HG03103 (cell line): ENCODE measurements around the gene FNBP1.
A peak's percentile ranks its signal among the peaks of the same experiment; 100 is the strongest.
"Not testable (repeated sequence)": the region's sequence is repeated elsewhere in the genome, so short reads cannot be mapped to it uniquely, and the experiment has no call there.

Experiments used
- ATAC-seq: cut with Tn5 transposase; IDR thresholded peaks from one replicate; pipeline ENCODE4 v1.9.1; 2021; ENCODE audit warnings: low read depth; ENCODE audit not compliant: unreplicated experiment

Gene FNBP1

GRCh38 chr9:129900263-129901027, 142.5 kb downstream of the FNBP1 start:
- peak; percentile 65 for ATAC-seq

DNA sequence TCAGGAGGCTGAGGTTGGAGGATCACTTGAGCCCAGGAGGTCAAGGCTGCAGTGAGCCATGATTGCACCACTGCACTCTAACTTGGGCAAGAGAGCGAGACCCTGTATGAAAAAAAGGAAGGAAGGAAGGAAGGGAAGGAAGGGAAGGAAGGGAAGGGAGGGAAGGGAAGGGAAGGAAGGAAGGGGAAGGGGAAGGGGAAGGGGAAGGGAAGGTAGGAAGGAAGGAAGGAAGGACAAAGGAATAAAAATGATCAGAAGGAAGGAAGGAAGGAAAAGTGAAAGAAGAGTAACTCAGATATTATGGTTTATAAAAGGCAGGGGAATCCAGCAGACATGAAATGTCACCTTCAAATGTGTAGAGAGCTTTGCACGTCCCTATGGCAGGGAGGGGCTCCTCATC, 143.4 kb downstream of the FNBP1 start:
- no peak for ATAC-seq

DNA sequence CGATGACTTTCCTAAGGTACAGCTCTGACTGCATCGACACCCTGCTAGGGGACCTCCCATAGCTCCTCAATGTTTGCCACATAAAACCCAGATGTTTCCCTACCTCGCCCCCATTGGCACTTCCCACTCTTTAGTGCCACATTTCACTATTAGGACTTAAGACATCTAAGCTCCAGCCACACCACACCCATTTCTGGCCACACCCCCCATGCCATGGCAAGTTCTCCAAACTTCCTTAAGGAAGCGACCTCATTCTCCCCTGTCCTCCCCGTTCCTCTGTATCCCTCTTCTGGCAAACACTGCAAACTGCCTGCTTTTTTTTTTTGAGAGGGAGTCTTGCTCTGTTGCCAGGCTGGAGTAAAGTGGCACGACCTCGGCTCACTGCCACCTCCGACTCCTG, 144.8 kb downstream of the FNBP1 start:
- no peak for ATAC-seq

GRCh38 chr9:129897263-129897662, 145.7 kb downstream of the FNBP1 start:
- no peak for ATAC-seq

DNA sequence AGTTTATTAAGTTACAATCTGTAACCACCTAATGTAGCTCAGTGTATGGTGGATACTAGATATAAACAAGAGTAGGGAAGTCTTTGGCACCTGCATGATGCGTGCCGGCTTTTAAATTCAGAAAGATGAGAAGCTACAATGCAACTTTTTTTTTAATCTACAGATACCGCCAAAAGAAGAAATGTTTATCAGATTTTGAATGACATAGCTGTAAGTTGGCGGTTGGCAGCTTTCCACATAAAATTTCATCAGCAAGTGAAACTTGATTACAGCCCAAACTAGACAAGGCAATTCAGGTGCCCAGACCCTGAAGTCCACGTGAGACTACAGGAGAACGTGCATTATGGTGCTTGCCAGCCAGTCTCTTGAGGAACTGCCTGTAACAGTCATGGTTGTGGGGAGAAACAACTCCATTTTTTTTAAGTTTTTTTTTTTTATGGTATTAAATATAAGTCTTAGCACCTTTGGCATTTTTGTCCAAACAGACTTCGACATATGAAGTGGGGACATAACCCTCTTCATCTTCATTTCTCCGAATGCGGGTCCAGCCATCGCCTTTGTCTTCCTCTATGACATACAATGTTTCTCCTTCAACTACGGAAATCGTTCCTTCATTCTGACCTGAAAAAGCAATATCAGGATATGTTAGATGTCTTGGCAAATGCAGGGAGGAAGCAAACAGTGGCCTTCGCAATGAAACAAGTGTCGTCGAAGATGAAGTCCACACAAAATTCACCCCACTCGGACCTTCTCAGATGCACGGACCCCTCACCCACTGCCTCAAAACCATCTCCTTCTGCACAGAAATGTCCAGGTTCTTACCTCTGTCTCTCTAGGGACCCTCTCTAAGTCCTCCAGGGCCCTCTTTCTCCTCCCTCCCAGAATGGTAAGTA, 147.4 kb downstream of the FNBP1 start:
- ATAC-seq: no peak

- no peak for ATAC-seq
Observed at GRCh38 chr9:129894120-129894823, 148.7 kb downstream of the FNBP1 start.

DNA sequence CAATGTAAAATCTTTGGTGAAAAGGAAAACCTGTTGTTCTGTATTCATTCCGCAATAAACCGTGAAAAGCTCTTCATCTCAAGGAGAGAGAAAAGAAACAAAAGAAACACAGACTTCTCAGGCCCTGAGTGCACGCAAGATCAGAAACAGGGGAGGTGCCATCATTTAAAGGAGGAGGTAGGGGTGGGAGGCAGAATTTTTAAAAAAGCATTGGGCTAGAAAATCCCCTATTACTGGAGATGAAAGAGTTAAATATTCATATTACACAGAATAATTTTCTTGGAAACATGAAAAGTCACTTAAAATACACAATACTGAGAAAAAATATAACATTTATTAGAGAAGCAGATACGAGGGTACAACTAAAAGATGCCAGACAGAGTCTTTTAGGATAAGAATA, 151.4 kb downstream of the FNBP1 start:
- ATAC-seq: no peak

- not testable (repeated sequence) for ATAC-seq
Observed at GRCh38 chr9:129890718-129891299, 152.2 kb downstream of the FNBP1 start.

GRCh38 chr9:129889941-129890717, 152.9 kb downstream of the FNBP1 start:
- ATAC-seq: no peak

DNA sequence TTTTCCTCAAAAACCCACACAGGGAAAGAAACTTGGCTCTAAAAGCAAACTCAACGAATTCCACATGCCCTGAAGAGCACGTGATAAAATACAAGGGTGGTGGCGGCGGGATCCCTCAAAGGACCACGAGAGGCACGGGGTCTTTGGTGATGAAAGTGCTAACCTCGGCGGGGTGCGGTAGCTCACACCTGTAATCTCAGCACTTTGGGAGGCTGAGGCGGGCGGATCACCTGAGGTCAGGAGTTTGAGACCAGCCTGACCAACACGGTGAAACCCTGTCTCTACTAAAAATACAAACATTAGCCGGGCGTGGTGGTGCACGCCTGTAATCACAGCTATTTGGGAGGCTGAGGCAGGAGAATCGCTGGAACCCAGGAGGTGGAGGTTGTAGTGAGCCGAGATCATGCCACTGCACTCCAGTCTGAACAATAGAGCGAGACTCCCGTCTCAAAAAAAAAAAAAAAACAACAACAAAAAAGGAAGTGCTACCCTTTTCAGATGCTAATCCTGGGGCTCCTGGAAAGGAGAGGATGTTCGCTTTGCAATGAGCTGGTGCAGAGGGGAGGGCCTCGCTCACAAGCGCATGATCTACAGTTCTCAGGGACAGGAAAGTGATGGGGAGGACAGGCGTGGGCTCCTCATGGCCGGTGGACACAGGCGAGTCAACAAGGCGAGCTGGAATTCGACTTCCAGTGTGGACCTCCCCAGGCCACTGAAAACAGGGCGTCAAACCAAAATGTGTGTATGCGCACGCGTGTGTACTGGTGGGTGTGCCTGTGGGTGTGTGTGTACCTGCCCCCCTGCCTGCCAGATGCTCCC, 153.7 kb downstream of the FNBP1 start:
- no peak for ATAC-seq

DNA sequence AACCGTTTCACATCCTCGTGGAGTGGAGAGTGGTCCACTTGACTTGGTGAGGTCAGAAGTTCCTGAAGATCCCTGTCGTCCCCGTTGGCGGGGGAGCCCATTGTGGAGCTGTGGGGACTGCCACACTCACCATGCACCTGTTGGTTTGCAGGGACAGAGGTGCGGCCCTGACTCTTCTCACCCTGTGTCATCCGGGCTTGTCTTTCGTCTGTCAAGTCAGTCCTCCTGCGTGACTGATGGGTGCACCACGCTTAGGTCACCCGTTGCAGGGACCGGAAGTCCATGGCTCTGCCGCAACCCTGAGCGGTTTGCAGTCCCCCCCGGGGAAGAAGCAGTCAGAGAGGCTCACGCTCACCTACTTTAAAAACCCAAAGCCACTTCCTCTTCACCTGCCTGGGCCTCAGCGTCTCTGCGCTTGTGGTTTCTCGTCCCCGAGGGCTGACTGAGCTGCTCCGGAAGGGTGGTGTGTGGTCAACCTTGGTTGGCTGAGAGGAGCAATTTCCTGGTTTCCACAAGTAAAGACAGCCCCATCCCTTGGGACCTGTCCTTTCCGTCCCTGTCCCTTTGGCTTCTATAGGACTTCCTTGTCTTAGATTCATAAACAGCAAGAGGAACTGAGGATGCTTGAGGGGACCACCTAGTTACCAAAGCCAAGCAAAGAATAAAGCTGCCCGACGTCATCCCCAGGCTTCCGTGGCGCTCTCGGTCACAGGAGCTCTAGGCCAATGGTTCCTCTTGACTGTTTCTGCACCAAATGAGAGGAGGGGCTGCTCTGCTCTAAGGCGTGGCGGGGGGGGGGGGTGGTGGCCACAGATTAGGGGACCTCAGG, 154.5 kb downstream of the FNBP1 start:
- peak; percentile 45 for ATAC-seq

GRCh38 chr9:129887334-129888292, 155.4 kb downstream of the FNBP1 start:
- ATAC-seq: no peak

DNA sequence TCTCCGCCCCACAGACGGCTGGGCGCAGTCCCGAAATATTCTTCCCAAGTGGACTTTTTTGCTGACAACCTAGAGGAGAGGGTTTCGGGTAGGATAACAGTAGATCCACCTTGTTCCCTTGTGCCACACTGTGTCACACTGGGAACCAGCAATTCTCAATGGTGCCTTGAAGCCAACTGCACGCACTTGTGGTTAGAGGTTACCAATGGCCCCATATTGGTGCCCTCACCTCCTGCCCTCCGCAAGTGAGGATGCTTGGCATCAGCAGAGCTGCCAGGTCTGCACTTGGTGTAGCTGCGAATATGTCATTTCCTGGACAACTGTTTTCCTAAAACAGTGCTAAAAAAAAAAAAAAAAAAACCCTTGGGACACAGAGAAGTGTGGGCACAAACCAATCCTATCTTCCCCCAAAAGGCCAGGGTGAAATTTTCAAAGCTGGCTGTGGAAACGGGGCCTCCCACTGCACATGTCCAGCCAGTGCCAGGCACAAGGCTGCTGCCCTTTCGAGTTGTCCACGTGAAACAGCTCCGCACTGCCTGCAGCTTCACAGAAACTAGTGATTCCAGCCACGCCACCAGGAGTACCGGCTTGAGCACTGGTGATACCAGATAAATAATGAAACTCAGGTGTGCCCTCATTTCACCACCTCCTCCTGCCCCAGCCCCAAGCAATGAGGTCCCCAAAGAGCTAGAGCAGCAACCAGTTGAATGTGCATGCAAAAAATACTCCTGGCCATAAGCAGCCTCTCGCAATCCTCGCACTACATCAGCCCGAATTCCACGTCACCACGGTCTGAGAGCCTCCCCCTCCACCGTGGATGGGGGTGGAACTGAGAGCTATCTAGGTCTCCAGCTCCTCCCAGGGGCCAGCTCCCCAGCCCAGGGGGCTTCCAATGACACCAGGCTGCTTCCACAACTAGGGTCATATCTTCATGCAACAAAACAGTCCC, 156.5 kb downstream of the FNBP1 start:
- ATAC-seq: no peak

DNA sequence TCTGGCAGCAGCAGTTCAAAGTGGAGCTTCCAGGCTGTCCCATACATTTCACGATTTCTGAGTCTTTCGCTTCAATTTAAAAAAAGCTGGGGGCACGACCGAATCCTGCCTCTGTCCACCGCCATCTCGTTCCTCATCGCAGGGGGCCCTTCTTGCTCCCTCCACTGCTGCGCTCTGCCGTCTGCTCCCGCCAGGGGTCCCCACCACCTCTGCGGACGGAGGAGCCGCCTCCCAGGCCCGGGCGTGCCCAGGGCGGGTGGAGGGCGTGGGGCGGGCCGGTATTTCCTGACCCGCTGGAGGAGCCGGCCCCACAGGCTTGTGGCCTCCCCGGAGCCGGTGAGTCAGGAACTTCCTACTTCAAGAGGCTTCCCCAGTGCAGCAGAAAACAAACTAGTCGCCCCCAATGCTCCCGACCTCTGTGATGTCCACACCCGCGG, 157.3 kb downstream of the FNBP1 start:
- no peak for ATAC-seq

DNA sequence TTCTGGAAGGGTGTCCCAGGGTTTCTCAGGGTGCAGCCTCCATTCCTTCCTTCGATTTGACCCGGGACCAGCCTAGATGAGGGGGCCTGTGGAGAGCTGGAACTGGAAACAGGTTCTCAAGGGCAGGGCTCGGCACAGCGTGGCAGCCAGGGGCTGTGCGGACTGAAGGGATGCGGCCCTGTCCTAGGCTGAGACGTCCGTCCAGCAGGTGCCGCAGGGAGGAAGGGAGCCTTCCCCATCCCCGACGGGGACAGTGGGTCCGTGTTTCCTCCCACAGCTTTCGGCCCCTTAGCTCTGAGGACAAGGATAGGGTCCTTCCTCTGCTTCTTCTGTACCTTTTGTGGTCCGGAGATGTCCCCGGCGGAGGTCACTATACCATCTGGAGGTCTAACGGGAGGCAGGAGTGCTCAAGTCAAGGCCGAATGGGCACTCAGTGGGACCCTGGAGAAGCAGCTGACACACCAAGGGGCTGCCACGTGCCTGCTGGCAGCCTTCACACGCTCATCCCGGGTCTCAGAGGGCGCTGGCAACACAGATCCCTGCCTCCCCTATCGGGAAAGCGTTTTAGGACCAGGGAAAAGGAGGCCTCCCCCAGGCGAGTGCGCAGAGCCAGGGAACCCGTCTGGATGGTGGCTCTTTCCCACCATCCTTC, 157.8 kb downstream of the FNBP1 start:
- ATAC-seq: no peak
